Measurements from ENCODE around the gene NFASC.

Gene NFASC

DNA sequence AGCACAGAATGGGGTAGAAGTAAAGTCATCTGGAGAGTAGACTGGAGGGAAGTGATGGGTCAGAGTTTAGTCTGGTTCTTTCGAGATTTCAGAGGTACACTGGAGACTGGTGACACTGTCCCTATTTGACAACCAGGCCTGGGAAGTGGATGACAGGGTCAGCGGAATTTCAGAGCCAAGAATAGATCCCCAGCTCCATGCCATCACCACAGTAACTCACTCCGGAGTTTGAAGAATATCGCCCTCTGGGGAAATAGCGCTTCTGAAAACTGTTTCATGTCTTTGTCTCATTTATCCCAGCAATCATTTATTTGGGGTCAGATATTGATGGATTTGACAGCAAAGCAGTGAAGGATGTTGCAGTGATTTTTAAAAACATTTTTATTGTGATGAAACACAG lies 7.6 kb upstream of the NFASC start:
- no peak for DNase-seq

DNA sequence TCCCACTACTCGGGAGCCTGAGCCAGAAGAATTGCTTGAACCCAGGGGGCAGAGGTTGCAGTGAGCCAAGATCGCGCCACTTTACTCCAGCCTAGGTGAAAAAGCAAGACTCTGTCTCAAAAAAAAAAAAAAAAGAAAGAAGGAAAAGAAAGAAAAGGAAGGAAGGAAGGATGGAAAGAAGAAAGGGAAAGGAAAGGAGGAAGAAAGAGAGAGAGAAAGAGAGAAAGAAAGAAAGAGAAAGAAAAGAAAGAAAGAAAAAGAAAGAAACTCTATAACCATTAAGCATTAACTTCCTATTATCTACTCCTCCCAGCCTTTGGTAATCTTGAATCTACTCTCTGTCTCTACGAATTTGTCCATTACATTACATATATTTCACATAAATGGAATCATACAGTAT lies 6.9 kb upstream of the NFASC start:
- no peak for DNase-seq

DNA sequence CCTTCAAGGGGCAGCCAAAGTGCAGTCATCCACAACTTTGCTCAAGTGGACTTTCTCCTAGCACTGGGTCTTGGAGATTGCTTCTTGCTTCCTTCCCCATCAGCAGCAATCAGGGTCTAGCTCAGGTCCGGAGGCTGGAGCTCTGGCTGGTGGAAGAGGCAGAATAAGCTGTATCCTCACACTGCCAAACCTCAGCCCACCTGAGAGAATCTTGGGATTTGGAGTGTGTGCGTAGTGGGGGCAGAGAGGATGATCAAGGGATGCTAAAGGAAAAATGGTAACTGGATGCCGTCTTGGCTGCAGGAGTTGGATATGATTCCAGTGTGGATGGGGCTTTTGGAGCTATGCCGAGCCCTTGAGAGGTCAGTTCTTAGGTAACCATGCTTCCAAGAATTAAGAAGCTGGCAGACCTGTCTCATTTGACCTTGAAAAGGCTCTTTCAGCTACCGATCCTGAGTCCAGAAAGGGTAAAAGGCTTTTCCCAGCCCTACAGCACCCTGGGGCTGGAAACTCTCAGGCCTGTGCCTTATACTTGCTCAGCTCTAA lies 4.5 kb upstream of the NFASC start:
- no peak for DNase-seq

DNA sequence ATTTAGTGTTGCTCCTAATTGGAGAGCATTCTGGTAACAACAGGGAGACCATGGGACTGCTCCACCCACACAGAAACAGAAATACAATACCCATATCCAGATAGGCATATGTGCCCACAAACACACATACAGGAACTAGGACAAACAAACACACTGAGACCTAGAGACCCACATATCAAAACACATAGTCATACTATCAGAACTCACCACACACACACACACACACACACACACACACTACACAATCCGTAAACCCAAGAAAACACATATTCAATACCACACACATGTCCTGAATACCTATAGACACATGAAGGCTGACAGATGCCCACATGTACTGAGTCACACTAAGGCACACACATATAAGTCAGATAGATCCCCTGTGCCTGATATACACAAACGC lies 3.5 kb upstream of the NFASC start:
- DNase-seq: no peak

DNA sequence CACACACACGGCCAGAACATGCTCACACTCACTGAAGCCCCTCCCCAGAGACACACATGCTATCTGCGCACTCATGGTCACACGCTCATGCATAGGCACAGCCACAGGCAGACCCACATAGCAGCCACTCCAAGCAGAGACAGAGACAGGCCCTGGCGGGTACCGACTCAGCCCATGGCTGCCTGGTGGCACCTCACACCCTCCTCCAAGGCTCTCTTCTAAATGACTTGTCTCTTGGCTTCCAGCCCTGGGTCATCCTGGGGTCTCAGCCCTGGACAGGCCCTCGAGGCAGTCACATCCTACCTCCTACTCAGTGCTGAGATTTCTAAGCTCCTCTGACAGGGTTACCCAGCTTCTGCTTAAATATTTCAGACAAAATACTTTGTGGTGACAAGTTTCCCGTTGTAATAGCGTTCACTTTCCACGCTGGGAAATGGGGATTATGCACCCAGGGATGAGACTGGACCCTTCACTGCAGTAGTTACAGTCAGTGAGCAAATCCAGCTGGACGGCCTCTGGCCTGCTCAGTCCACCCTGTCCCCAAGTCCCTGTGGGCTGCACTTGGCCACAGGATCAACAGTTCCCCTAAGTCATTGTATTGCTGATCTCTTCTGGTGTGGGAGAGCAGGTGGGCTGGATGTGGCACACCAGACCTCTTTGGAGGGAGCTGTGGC lies 2.9 kb upstream of the NFASC start:
- no peak for DNase-seq

DNA sequence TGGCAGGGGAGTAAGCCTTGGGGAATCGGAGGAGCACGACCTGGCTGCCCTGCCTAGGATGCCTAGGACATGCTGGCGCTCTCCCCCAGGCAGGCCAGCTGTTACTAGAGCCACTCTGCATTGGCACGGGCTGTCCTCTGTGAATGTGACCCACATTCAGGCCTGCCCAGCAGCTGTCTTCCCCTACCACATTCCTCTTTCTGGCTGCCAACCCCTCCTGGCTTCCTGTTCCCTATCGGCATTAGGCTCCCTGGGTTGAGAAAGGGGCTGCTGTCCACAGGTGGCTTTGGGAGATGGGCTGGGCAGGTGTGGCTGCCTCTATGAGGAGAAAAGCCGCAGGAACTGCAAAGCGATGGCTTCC lies 2.3 kb upstream of the NFASC start:
- no peak for DNase-seq

DNA sequence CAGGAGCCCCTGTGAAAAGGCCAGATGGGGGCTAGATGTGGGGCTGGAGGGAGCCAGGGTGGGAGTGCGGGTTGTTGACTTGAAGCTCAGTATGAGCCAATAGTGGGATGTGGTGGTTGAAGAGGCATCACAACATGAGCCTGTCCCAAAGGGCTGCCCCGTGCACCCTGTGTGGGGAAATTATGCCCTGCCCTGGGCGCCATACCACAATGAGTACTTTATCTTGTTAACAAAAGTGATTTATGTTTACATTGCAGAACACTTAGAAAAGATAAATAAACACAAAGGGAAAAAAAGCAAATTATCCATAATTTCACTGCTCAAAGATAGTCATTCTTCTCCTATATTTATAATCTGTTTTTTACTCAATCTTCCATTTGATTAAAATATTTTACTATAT lies 1.6 kb upstream of the NFASC start:
- DNase-seq: no peak

DNA sequence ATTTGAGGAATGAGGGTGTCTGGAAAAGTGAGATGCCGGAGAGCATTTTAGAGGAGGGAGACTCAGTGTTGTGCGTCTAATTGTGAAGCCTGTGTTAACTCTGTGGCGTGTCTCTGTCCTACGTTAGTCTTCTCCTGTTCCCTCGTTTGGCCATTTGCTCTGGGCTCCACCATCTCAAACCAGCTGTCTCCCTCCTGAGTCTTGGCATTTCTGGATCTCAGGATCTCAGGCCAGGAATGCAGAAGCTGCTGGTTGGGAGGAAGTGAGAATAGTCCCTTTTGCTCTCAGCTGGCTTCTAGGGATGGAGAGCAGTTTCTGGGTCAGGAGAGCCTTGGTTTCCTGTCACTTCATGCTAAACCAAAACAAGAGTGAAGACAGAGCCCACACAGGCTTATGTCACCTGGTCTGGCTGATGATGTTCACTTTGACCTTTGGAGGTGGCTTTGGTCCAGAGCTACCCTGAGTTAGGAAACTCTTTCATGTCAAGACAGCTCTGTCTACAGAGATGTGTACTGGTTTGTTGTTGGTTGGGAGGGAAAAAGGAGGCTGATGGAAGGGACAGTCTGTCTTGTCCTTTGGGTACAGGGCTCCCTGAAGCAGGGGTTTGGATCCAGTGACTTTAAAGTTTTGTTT lies 859 bp downstream of the NFASC start:
- DNase-seq: no peak

DNA sequence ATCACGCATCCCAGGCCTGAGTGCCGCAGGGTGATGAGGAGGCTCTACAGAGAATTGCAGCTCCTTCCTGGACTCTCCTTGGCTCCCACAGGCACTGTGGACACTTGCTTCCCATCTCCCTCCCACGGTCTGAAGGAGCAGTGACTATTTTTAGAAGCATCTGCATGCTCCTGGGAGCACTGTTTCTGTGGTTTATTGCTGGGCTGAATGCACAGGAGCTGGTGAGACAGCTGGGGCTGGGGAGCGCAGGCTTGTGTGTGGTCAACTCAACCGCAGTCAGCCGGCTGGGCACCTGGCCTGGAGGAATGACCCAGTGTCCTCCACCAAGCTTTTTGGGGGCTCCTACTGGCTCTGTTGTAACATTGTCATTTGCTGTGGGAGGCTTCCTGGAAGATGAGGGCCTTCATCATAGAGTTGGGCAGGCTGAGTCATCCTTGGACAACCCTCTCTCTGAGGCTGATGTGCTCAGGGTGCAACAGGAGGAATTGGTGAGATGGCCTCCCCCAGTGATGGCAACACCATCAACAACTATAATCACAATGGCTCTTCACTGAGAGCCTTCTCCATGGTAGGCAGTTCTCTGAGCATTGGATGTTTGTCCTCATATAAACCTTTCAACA lies 1.7 kb downstream of the NFASC start:
- DNase-seq: no peak

DNA sequence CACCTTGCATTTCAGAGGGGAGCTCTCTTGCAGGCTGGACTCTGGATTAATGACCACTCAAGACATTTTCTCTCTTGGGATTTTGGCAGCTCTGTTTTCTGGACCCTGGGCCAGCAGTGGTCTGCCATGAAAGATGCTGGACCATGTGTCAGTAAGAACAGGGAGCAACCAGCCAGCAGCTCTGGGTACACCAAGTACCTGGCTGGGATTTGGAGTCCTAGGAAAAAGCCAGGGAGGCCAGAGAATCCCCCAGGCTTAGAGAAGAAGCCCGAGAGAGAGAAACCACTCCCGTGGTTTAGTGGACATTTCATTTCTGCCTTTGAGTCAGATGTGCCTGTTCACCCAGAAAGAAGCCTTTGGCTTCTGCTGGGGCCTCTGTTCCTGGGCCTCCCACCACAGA lies 2.5 kb downstream of the NFASC start:
- DNase-seq: no peak

DNA sequence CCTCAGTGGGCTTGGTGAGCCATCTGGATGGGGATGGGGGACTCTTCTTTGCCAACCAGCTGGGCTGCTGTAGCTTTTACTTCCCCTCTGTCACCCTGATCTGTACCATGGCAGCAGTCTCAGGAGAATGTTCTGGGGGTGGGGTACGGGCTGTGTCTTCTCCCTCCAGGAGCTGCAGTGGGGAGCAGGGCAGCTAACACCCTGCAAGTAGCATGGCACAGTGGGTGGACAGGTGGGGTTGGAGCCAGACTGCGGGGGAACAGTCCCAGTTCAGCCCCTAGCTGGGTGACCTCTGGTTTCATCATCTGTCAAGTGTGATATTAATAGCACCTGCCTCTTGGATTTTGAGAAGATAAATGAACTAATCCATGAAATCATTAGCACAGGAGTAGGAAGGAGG lies 3.1 kb downstream of the NFASC start:
- DNase-seq: no peak

DNA sequence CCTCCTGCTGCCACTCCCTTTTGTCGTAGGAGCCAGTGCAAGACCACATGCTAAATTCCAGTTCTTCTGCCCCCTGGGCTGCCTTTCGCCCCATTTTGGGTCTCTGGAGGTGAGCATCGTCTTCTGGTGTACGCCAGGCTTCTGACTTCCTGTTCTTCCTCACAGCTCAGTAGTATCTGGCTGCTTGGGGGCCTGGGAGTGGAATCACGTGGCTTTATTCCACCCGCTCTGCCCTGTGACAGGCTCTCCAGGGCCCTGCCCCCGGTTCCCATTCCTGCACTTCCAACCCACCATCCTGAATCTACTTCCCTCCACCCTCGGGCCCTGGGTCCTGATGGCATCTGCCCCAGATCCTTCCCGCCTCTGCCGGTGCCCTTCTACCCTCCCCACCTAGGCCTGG lies 3.6 kb downstream of the NFASC start:
- no peak for DNase-seq

DNA sequence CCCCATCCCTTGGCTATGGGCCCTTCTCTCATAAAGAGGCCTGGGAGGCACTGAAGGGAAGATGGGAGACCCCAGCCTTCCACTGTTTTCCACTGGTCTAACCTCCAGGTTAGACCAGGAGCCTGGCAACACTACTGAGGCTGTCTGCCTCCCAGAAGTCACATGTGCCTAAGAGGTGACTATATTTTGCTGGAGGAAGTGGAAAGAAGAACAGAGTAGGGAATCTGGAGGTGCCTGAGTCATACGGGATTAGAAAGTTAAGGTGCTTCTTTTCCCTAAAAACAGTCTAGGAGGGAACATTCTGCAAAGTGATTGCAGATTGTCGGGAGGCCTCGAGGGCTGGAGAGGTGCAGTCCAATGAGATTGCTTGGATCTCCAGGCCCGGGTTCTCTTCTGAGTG lies 4.6 kb downstream of the NFASC start:
- DNase-seq: no peak

DNA sequence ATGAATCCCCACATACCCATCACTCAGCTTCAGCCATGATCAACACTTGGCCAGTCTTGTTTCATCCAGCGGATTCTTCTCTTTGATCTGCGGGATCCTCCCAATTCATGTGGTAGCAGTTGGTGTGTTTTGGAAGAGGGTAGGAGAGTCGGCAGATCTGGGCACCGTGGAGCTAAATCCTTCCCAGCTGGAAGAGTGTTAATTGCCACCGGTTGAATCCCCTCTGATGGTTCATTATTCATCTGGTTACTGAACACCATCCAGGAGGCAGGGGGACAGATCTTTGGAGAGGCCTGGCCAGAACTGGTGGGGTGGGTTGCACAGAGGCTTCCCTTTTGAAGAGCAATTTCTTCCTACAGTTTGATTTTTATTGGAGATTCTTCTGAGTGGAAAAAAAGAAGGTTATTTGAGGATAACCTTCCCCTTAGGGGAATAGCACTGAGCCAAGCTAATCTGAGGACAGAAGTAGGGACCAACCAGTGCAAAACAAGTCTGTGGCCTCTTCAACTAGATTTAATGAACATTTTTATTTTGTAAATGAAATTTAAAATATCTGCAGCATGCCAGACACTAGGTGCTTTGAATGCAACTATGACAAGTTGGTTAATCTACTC lies 8.1 kb downstream of the NFASC start:
- DNase-seq: no peak

DNA sequence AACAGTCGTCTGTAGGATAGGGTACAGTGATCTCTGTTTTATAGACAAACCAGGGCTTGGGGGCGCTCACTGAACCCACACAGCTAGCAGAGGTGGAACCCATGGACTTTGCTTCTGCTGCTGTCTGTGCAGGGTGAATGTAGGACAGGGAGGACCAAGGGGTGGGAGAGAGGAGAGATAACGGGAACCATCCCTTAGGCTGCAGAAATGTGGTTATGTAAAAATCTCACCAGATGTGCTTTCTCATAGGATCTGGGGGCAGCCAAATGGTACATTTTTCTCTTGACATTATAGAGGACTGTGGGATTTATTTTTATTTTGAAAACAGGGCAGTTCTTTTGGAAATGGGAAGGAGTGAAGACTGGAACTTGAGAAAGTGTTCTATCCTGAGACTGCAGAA lies 8.7 kb downstream of the NFASC start:
- no peak for DNase-seq

DNA sequence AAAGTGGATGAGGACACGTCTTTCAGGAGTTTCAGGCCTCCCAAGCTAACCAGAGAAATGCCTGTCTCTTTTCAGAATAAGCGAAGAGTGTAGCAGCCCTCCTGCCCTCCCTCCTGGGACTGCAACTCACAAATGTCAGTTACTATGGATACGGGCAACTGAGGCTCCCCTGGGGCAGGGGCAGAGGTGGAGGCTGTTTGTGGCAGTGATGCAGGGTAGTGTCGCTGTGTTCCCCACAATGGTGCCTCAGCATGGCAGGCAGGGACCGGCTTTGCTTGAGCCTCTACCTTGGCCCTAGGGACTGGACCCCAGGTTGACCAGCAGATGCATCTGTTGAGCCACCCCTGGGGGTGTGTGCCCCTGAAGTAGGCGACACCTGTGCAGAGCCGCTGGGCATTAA lies 10.2 kb downstream of the NFASC start:
- DNase-seq: no peak

DNA sequence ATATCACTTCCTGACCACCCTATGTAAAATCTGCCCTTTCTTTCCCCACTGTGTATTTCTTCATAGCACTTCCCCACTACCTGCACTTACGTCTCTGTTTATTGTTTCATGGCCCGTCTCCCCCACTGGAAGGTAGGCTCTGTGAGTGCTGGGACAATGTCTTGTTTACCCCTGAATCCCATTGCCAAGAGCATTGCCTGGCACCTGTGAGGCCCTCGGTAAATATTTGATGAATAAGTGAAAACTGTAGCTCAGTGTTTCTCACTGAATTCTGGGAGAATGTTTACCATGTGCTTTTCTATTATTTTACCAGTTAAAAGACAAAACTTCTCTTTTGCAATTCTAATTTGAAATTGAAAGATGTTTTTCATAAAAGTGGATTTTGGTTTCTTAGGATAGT lies 11.8 kb downstream of the NFASC start:
- no peak for DNase-seq

DNA sequence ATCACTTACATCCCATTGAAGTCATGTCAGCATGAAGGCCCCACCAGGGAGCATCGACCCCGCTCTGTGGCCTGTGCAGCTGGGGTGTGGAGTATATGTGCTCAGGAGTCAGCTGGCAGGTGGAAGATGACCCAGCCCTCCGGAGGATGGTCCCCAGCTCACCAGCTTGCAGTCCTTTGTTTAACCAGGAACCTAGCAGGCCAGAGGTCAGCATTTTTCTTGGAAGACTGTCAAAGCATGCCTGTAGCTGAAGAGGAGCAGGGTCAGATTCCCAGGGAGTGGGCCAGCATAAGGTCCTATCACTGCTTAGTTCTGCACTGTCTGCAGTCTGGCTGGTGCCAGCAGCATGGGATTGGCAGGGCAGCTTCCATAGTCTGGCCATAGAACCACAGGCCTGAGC lies 12.7 kb downstream of the NFASC start:
- no peak for DNase-seq

DNA sequence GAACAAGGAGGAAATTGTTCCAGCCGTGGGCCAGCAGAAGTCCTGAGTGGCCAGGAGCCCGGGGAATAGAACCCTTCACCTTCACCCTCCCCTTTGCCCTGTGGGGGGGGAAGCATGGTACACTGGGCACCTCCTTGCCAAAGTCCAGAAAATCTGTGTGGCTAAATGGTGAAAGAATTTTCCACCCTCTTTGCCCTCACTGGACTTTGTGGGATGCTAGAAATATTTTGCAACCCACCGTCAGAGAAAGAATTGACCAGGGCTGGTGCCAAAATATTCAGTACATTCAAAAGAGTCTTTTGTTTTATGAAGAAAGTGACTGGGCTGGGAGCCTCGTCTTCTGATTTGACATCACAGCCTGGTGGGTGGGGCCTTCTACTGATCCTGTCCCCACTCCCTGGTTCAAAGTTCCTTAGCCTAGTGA lies 14.6 kb downstream of the NFASC start:
- DNase-seq: no peak

DNA sequence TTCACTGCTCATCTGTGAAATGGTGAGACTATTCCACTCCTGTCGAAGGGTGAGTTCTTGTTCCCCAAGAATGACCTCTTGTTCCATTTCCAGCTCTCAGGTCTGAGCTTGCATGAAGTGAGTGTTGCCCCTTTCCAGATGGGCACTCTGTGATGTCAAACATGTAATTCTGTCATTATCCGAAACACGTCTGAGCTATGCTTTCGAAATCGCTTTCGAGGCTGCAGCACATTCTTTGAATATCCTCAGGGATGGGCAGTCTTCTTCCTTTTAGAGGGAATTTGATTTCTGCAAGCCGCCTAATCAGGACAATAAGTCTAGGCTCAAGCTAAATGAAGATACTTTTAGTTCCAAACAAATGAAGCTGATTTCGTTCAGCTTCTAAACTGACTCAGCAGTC lies 15.1 kb downstream of the NFASC start:
- no peak for DNase-seq

DNA sequence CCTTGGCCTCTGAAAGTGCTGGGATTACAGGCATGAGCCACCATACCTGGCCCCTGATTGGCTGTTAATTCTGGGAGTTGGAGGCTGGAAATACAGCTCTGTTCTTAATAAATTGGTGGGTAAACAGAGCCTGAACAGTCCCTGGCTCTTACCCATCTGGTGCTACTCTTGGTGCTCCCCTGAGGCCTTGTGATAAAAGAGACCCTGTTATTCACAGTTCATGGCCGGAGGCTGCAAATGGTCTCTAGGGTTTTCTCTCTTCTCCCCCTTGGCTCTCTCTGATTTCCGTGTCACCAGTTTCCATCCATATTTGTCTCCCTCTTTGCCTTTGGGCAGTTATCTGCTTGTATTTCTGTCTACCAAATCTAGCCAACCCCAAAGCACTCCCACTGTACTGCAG lies 17.2 kb downstream of the NFASC start:
- DNase-seq: no peak

DNA sequence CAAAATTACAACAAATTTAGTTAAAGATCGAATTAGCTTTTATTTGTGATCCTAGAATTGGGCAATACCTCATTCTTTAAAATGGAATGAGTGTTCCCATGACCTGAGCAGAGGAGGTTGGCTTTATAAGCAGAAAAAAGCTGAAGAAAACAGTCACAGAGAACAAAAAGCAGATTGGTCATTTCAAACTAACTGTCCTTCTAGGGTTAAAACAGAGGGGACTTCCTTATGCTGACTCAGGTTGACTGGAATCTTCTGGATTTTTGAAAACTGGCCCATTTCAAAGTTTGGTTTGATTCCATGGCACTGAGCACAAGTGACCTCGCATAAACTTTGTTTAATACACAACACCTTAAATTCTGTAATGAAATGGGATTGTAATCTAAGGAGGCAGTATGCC lies 17.6 kb downstream of the NFASC start:
- no peak for DNase-seq

DNA sequence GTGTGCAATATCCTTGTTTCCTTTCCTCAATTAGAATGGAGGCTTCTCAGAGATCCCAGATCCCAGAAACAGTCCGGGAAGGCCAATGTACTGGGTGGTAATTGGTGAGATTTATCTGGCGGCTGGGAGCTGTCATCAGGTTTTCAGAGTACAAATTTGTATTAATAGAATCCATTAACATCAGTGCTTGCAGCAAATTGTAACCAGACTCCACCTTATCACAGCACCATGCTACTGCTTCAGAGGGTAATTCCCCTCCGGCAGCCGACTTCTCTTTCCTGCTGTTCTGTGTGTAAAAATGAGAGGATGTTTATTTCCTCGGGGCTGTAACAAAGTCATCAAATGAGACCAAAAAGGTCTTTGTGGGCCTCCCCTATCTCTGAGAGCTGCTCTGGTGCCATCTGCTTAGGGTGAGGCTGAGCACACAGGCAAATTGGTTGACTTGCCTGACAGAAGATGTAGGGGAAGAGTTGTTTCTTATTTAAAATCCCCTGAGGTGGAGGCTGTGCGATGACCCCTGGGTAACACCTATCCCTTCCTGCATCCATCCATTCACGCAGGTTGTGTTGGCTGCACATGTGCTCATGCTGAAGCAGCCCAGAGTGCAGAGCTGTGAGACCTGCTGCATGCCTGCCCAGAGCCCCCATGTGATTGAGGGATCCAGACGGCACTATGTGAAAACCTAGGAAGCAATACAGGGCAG lies 19.2 kb downstream of the NFASC start:
- no peak for DNase-seq

DNA sequence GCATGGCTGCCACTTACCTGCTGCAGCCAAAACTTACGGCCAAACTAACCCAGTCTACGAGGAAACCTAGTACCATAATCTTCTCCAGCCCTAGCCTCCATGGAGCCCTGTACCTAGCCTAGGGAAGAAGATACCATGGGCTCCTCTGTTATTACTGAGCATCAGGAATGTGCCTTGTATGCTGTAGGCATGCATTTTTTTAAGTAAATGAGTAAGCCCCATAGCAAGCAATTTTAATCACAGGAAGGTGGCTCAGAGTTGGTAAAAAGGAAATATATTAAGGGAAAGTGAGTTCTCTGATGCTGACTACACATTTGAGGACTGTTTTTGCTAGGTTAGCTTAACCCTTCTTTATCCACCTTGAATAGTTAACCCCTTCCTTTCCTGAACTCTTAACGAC lies 21.2 kb downstream of the NFASC start:
- no peak for DNase-seq
